Cardiac muscle cell (in vitro differentiated cells and primary cell): Measurements from ENCODE around the gene DDX39B. TPM values are rescaled to one million over a fixed set of nuclear protein-coding genes. Genes with fewer than 3 reads are reported as not detected.
"Not testable (repeated sequence)": the region's sequence is repeated elsewhere in the genome, so short reads cannot be mapped to it uniquely, and the experiment has no call there.

Source experiments
- DNase-seq, 2 donors: peaks; one replicate each; pipeline versions ENCODE4 v3.0.0 to v3.0.0-alpha.2; 2010 to 2017; ENCODE audit warnings: low read depth in 1 of 2, low spot score in 1 of 2
- H3K27ac ChIP-seq: fragments of 200-600 bp; sonication (generic); 2 replicates; pipeline ENCODE4 v1.5.1; 2016
- H3K27me3 ChIP-seq: fragments of 200-600 bp; sonication (generic); 2 replicates; pipeline ENCODE4 v1.6.0; 2016; ENCODE audit warnings: control low read depth
- H3K36me3 ChIP-seq: fragments of 200-600 bp; sonication (generic); 2 replicates; pipeline ENCODE4 v1.5.1; 2016; ENCODE audit warnings: control low read depth
- H3K4me1 ChIP-seq: fragments of 200-600 bp; sonication (generic); 2 replicates; pipeline ENCODE4 v1.8.1; 2017; ENCODE audit warnings: low read depth, mild to moderate bottlenecking, mixed run types
- H3K4me3 ChIP-seq: fragments of 200-600 bp; sonication (generic); 2 replicates; pipeline ENCODE4 v1.5.1; 2016; ENCODE audit warnings: mild to moderate bottlenecking
- H3K9me3 ChIP-seq: fragments of 200-600 bp; sonication (generic); 2 replicates; pipeline ENCODE4 v1.5.1; 2017; ENCODE audit warnings: low read depth, mild to moderate bottlenecking, control low read depth
- polyA plus RNA-seq: library from polyadenylated mRNA; unstranded; fragments of >200 nt; fragmentation: Nextera tagmentation; extraction: Ambion mirVana; gene quantifications from 2 replicates; pipeline ENCODE4 v1.2.1, GENCODE V29; 2016
- total RNA-seq: library from RNA; depleted of rRNA; stranded (reverse); fragments of >200 nt; gene quantifications from 2 replicates; pipeline ENCODE4 v1.2.3, GENCODE V29; 2016
- TF ChIP-seq, protein P1 (sequence below): IDR thresholded peaks from 2 replicates; pipeline ENCODE4 v1.5.1; 2012; ENCODE audit warnings: low read depth, mild to moderate bottlenecking, low read length

The DDX39B gene
- total and polyA plus RNA-seq, 2 experiments from 2014 or later, result 321 to 371 TPM

DNA sequence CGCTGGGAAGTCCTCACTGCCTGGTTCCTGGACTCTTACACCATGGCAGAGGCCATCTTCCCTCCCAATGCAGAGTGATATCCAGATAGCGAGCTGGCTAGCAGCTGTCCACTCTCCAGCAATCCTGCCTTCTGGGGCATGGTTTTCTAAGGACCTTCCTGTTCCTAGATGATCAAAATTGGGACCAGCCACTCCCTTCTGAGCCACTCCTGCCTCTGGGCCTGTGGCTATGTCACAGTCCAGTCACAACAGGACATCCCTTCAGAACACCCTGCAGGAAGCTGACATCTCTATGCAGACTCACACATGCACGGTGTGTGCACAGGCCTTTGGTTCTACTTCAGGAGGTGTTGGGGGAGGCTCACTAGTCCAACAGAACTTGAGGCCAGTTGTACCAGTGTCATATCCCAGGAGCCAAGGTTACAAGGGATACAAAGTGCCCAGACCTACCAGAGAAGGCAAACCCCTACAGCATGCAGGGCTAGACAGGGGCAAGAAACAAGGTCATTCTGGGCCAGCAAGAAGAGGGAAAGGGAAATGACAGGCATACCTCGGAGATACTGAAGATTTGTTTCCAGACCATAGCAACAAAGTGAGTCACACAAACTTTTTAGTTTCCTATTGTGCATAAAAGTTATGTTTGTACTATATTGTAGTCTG lies 15.7 kb downstream of the DDX39B start:
- Histone ChIP-seq H3K9me3 (no peaks in the 10 kb centered on the region), H3K36me3 (peaks cover 9% of the 10 kb centered on the region), H3K27ac (no peak overlapping the region), H3K4me3 (no peak overlapping the region), H3K4me1 (no peaks in the 10 kb centered on the region), H3K27me3 (no peaks in the 10 kb centered on the region)
- TF ChIP-seq, protein P1, sequence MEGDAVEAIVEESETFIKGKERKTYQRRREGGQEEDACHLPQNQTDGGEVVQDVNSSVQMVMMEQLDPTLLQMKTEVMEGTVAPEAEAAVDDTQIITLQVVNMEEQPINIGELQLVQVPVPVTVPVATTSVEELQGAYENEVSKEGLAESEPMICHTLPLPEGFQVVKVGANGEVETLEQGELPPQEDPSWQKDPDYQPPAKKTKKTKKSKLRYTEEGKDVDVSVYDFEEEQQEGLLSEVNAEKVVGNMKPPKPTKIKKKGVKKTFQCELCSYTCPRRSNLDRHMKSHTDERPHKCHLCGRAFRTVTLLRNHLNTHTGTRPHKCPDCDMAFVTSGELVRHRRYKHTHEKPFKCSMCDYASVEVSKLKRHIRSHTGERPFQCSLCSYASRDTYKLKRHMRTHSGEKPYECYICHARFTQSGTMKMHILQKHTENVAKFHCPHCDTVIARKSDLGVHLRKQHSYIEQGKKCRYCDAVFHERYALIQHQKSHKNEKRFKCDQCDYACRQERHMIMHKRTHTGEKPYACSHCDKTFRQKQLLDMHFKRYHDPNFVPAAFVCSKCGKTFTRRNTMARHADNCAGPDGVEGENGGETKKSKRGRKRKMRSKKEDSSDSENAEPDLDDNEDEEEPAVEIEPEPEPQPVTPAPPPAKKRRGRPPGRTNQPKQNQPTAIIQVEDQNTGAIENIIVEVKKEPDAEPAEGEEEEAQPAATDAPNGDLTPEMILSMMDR, result no peak
- DNase-seq, result peak in 1 of 2 donors; percentile 73

DNA sequence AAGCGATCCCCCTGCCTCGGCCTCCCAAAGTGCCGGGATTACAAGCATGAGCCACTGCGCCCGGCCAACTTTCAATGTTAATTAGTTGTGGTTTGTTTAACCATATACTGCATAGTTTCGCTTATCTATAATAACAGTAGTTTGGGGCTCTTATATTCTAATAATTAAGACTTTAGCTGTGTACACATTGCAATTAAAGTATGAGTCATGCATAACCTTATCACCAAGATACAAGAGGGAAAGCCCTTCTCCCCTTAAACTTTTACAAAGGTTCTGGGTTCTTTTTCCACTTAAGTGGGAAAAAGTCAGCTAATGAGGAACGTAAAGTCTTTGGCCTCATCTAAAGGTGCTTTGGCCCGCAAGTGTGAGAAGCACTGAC lies 16.3 kb downstream of the DDX39B start:
- no peak for DNase-seq
- Histone ChIP-seq H3K36me3 (peaks cover 4% of the 10 kb centered on the region), H3K27ac (no peak overlapping the region), H3K27me3 (no peaks in the 10 kb centered on the region), H3K9me3 (no peaks in the 10 kb centered on the region), H3K4me1 (no peaks in the 10 kb centered on the region), H3K4me3 (no peak overlapping the region)
- TF ChIP-seq, protein P1, result no peak

DNA sequence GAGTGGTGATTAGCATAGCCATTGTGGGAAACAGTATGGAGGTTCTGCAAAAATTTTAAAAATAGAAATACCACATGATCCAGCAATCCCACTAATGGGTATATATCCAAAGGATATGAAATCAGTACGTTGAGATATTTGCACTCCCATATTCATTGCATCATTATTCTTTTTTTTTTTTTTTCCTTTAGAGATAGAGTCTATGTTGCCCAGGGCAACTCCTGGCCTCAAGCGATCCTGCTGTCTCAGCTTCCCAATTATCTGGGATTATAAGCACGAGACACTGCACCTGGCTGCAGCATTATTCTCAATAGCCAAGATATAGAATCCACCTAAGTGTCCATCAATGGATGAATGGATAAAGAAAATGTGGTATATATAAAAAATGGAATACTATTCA lies 20.0 kb downstream of the DDX39B start:
- Histone ChIP-seq H3K27me3 (no peaks in the 10 kb centered on the region), H3K27ac (no peak overlapping the region), H3K4me3 (no peak overlapping the region), H3K36me3 (no peaks in the 10 kb centered on the region), H3K4me1 (no peaks in the 10 kb centered on the region), H3K9me3 (no peaks in the 10 kb centered on the region)
- DNase-seq, result no peak
- TF ChIP-seq, protein P1, result no peak

DNA sequence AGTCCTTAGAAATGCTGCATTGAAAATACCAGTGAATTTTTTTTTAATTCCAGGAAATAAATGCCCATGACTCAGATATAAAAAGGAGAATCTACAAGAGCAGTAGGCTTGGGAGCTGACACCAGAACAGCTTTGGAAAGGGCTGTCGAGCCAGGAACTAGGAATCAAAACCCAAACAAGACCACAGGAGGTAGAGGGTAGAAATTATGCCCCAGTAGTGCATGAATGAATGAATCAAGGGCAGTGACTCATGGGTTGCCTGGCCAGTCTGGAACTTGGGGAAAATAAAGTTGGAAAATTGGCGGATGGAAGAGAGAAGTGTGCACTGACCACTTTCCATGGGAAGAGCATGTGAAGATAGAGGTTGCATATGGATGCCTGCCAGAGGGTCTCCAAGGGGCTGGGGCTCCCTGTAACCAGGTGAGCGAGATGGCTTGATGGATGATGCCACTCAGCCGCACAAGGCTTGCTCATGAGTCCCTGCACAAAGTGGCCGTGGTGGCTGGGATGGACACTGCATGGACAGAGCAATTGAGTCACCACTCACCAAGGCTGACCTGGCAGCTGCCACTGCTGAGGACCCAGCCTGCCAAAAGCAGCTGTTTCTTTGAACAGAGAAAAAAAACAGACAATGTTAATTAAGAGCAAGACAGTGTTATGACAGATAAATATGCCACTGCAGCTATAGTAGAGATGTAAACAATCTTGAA lies 28.2 kb downstream of the DDX39B start:
- H3K27me3 ChIP-seq, result no peaks in the 10 kb centered on the region
- H3K9me3 ChIP-seq, result no peaks in the 10 kb centered on the region
- no peaks in the 10 kb centered on the region for H3K36me3 ChIP-seq
- H3K27ac ChIP-seq, result no peak overlapping the region
- no peaks in the 10 kb centered on the region for H3K4me1 ChIP-seq
- H3K4me3 ChIP-seq, result no peak overlapping the region
- TF ChIP-seq, protein P1, result no peak
- no peak for DNase-seq

DNA sequence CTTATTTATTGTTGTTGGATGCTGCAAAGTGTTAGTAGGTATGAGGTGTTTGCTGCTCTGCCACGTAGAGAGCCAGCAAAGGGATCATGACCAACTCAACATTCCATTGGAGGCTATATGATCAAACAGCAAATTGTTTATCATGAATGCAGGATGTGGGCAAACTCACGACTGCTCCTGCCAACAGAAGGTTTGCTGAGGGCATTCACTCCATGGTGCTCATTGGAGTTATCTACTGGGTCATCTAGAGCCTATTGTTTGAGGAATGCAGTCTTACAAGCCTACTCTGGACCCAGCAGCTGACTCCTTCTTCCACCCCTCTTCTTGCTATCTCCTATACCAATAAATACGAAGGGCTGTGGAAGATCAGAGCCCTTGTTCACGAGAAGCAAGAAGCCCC lies 31.8 kb downstream of the DDX39B start:
- Histone ChIP-seq H3K4me3 (no peak overlapping the region), H3K36me3 (no peaks in the 10 kb centered on the region), H3K4me1 (no peaks in the 10 kb centered on the region), H3K9me3 (no peaks in the 10 kb centered on the region), H3K27ac (no peak overlapping the region), H3K27me3 (no peaks in the 10 kb centered on the region)
- TF ChIP-seq, protein P1, result no peak
- DNase-seq, result no peak

DNA sequence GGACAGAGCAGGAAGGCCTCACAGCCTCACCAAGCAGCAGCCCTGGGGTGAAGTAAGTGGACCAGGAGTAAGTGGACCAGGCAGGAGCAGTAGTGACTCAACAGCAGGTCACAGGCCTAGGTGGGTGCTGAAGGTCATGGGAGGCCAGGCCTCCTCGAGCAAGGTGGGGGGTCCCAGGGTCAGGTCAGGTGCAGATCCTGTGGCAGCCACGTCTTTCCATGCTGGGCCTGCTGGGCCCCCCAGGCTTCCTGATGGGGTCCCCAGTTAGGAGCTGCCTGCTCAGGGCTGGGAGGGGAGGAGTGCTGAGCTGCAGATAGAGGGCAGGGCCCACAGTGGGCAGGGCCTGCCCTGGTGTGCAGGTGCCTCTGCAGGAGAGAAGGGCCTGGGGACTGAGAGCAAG lies 32.8 kb downstream of the DDX39B start:
- H3K27me3 ChIP-seq, H3K27ac ChIP-seq, H3K9me3 ChIP-seq, DNase-seq, H3K4me1 ChIP-seq, H3K36me3 ChIP-seq, H3K4me3 ChIP-seq: not testable (repeated sequence)
